ENCODE measurements around the gene DTHD1. TPM values are rescaled to one million over a fixed set of nuclear protein-coding genes. Genes with fewer than 3 reads are reported as not detected.

Gene DTHD1
- total RNA-seq, 2 experiments from 2014 or later: 1.2 to 1.3 TPM

DNA sequence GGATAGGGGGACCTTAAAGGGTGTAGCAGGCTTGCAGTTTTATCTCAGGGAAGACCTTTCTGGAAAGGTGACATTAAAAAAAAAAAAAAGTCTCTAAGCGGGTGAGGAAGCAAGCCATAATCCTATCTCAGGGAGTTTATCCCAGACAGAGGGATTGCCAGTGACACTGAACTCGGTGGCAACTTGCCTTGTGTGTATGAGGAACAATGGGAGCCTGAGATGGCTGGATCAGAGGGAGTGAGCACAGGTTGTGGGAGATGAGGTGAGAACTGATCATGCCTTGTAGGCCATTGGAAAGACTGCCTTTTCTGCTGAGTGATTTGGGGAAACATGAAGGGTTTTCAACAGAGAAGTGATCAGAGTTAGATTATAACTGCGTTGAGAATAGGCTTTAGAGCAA is 31.1 kb downstream of the DTHD1 start:
- DNase-seq: no peak

GRCh38 chr4:36313301-36313700 is 31.9 kb downstream of the DTHD1 start:
- Mint-ChIP-seq H3K4me3 (no peak overlapping the region), H3K27ac (no peak overlapping the region), H3K36me3 (ENCODE audit: low read depth) (peaks cover 1% of the 10 kb centered on the region), H3K9me3 (no peaks in the 10 kb centered on the region), H3K27me3 (no peaks in the 10 kb centered on the region), H3K4me1 (ENCODE audit: low read depth) (peaks cover 35% of the 10 kb centered on the region)
- DNase-seq (no peak), ATAC-seq (no peak)
- ChIA-PET CTCF (no interaction called here), POLR2A (interaction anchor here (0.7 kb wide), 1 partner anchor 81 kb away, joined by 3 read pairs; no protein-coding TSS in a partner anchor)
- intact Hi-C loops (cut with micrococcal nuclease): no loop called here
- TF ChIP-seq, protein P1, sequence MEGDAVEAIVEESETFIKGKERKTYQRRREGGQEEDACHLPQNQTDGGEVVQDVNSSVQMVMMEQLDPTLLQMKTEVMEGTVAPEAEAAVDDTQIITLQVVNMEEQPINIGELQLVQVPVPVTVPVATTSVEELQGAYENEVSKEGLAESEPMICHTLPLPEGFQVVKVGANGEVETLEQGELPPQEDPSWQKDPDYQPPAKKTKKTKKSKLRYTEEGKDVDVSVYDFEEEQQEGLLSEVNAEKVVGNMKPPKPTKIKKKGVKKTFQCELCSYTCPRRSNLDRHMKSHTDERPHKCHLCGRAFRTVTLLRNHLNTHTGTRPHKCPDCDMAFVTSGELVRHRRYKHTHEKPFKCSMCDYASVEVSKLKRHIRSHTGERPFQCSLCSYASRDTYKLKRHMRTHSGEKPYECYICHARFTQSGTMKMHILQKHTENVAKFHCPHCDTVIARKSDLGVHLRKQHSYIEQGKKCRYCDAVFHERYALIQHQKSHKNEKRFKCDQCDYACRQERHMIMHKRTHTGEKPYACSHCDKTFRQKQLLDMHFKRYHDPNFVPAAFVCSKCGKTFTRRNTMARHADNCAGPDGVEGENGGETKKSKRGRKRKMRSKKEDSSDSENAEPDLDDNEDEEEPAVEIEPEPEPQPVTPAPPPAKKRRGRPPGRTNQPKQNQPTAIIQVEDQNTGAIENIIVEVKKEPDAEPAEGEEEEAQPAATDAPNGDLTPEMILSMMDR (IDR thresholded peaks at IDR 0.05): no peak

More for the DNA sequence above, 31.1 kb downstream of the DTHD1 start:
- no peak overlapping the region for H3K4me3 Mint-ChIP-seq
- CTCF ChIA-PET: no interaction called here
- intact Hi-C loops (cut with micrococcal nuclease): no loop called here
- H3K27me3 Mint-ChIP-seq: no peaks in the 10 kb centered on the region
- H3K36me3 Mint-ChIP-seq (ENCODE audit: low read depth): peaks cover 1% of the 10 kb centered on the region
- H3K4me1 Mint-ChIP-seq (ENCODE audit: low read depth): peaks cover 27% of the 10 kb centered on the region
- POLR2A ChIA-PET: no interaction called here
- TF ChIP-seq, protein P1 (IDR thresholded peaks at IDR 0.05): no peak
- H3K27ac Mint-ChIP-seq: no peak overlapping the region
- ATAC-seq: no peak
- H3K9me3 Mint-ChIP-seq: no peaks in the 10 kb centered on the region

DNA sequence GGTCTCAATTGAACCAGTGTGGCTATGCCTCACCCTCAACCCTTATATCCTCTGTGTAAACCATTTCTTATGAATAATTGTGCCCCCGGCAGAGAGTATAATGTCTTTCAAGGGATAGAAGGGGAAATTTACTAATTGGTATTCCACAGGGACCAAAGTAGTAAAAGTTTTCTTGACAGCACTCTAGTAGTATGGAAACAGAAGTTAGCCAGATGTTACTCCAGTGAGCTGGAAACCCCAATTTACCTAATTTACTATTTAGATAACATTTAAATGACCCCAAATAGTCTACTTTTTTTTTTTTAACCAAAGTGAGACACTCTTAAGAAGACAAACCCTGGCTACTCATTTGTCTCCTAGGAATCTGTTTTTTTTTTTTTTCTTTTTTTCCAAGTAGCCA is 32.3 kb downstream of the DTHD1 start:
- H3K4me1 Mint-ChIP-seq (ENCODE audit: low read depth): peaks cover 35% of the 10 kb centered on the region
- CTCF ChIA-PET: no interaction called here
- intact Hi-C loops (cut with micrococcal nuclease): no loop called here
- POLR2A ChIA-PET: interaction anchor here (0.7 kb wide), 1 partner anchor 81 kb away, joined by 3 read pairs; no protein-coding TSS in a partner anchor
- no peak for DNase-seq
- no peak overlapping the region for H3K27ac Mint-ChIP-seq
- ATAC-seq: no peak
- no peak overlapping the region for H3K4me3 Mint-ChIP-seq
- H3K27me3 Mint-ChIP-seq: no peaks in the 10 kb centered on the region
- H3K36me3 Mint-ChIP-seq (ENCODE audit: low read depth): peaks cover 1% of the 10 kb centered on the region
- TF ChIP-seq, protein P1 (IDR thresholded peaks at IDR 0.05): no peak
- no peaks in the 10 kb centered on the region for H3K9me3 Mint-ChIP-seq

DNA sequence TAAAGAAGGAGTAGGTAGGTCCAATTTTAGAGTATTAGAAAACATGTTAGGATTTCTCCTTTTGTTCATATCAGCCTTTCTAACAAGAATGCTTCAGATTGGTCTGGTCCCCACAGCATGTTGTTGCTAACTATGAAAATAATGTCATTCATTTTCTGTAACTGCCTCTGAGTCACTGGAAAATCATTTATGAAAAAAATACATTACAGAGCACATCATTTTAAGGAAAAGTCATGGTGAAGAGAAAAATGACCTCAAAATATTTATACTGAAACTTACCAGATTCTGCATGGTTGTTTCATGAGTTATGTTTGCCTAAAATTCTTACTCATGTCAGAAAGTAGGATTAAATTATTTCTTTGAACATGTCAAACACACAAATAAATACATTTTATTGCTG is 35.2 kb downstream of the DTHD1 start:
- POLR2A ChIA-PET: interaction anchor here (1.5 kb wide), 1 partner anchor 39 kb away, joined by 3 read pairs; no protein-coding TSS in a partner anchor
- TF ChIP-seq, protein P1 (IDR thresholded peaks at IDR 0.05): no peak
- CTCF ChIA-PET: no interaction called here
- DNase-seq: peak; percentile 25
- Mint-ChIP-seq H3K36me3 (ENCODE audit: low read depth) (peaks cover 4% of the 10 kb centered on the region), H3K4me1 (ENCODE audit: low read depth) (peaks cover 43% of the 10 kb centered on the region), H3K9me3 (no peaks in the 10 kb centered on the region), H3K4me3 (no peak overlapping the region), H3K27ac (peak overlapping the region; percentile 43), H3K27me3 (no peaks in the 10 kb centered on the region)
- intact Hi-C loops (cut with micrococcal nuclease): no loop called here
- ATAC-seq: peak; percentile 76

- intact Hi-C loops (cut with micrococcal nuclease): no loop called here
- TF ChIP-seq, protein P1 (IDR thresholded peaks at IDR 0.05): no peak
- Mint-ChIP-seq H3K27ac (peak overlapping the region; percentile 55), H3K9me3 (no peaks in the 10 kb centered on the region), H3K27me3 (no peaks in the 10 kb centered on the region), H3K4me3 (no peak overlapping the region), H3K36me3 (ENCODE audit: low read depth) (peaks cover 4% of the 10 kb centered on the region), H3K4me1 (ENCODE audit: low read depth) (peaks cover 51% of the 10 kb centered on the region)
- DNase-seq (no peak), ATAC-seq (no peak)
- POLR2A ChIA-PET: interaction anchor here (1.0 to 1.5 kb wide), 2 partner anchors 32 to 40 kb away, joined by 3 read pairs; no protein-coding TSS in a partner anchor
- CTCF ChIA-PET: interaction anchor here (1.2 to 1.4 kb wide), 3 partner anchors 33 to 82 kb away, joined by 3 to 4 read pairs (median 3); no protein-coding TSS in a partner anchor
Measured at GRCh38 chr4:36317721-36318120, 36.3 kb downstream of the DTHD1 start.
